CD4-positive, alpha-beta T cell (primary cell): ENCODE data around the gene BAZ1A. TPM values are rescaled to one million over a fixed set of nuclear protein-coding genes. Genes with fewer than 3 reads are reported as not detected.
"Not testable (repeated sequence)": the region's sequence is repeated elsewhere in the genome, so short reads cannot be mapped to it uniquely, and the experiment has no call there.

Experiments used
- ATAC-seq: fragments of 200-7000 bp; cut with Tn5 transposase; one replicate; pipeline ENCODE4 v1.10.0; 2022; ENCODE audit warnings: mild to moderate bottlenecking; ENCODE audit not compliant: poor library complexity
- CTCF ChIA-PET: fragments of 350-600 bp; sonication (Branson Sonifier 250); formaldehyde crosslinking; loops from one replicate; lab custom pipeline; 2021; ENCODE audit warnings: antibody characterized with exemption, inconsistent platforms; lab: Charles Lee
- POLR2A ChIA-PET: fragments of 350-600 bp; sonication (Branson Sonifier 250); formaldehyde crosslinking; loops from one replicate; lab custom pipeline; 2021; ENCODE audit warnings: antibody characterized with exemption, inconsistent platforms; lab: Charles Lee
- DNase-seq, 14 experiments: peaks; one replicate each; pipeline ENCODE4 v3.0.0-alpha.2; 2013 to 2020; ENCODE audit warnings: mixed read lengths in 2 of 14
- H3K27ac ChIP-seq, 2 donors: one replicate each; pipeline versions ENCODE4 v1.5.1 to v1.7.0; 2013; ENCODE audit warnings: low read length in 2 of 2, low read depth in 1 of 2, mild to moderate bottlenecking in 1 of 2
- H3K27me3 ChIP-seq, 2 experiments: 1 replicate in 1 of 2; 2 replicates in 1 of 2; pipeline versions ENCODE4 v1.6.1 to v1.7.0; 2013; ENCODE audit warnings: low read length in 2 of 2, control low read depth in 1 of 2, mild to moderate bottlenecking in 1 of 2, moderate library complexity in 1 of 2; ENCODE audit not compliant: insufficient read depth in 2 of 2, control insufficient read depth in 1 of 2
- H3K36me3 ChIP-seq: one replicate; pipeline ENCODE4 v1.6.1; 2013; ENCODE audit warnings: low read length, control low read depth; ENCODE audit not compliant: insufficient read depth
- H3K4me1 ChIP-seq: one replicate; pipeline ENCODE4 v1.6.1; 2013; ENCODE audit warnings: low read length, control low read depth; ENCODE audit not compliant: insufficient read depth
- H3K4me3 ChIP-seq: one replicate; pipeline ENCODE4 v1.5.1; 2013; ENCODE audit warnings: mild to moderate bottlenecking, low read length, moderate library complexity
- H3K9me3 ChIP-seq, 2 experiments: 1 replicate in 1 of 2; 2 replicates in 1 of 2; pipeline versions ENCODE4 v1.6.1 to v1.7.0; 2013; ENCODE audit warnings: low read length in 2 of 2, mild to moderate bottlenecking in 2 of 2, control low read depth in 1 of 2, moderate library complexity in 1 of 2; ENCODE audit not compliant: control insufficient read depth in 1 of 2, insufficient read depth in 1 of 2
- H3K27ac Mint-ChIP-seq: one replicate; pipeline ENCODE4 v1.8.0; 2020; ENCODE audit warnings: mixed read lengths
- H3K27me3 Mint-ChIP-seq: one replicate; pipeline ENCODE4 v1.8.0; 2021; ENCODE audit warnings: mixed read lengths
- H3K36me3 Mint-ChIP-seq: one replicate; pipeline ENCODE4 v1.8.0; 2021; ENCODE audit warnings: low read depth, mixed read lengths
- H3K4me1 Mint-ChIP-seq: one replicate; pipeline ENCODE4 v1.8.0; 2021; ENCODE audit warnings: low read depth, mixed read lengths
- H3K4me3 Mint-ChIP-seq: one replicate; pipeline ENCODE4 v1.8.0; 2020; ENCODE audit warnings: mild to moderate bottlenecking, mixed read lengths
- H3K9me3 Mint-ChIP-seq: one replicate; pipeline ENCODE4 v1.8.0; 2020; ENCODE audit warnings: mixed read lengths
- intact Hi-C, 2 experiments: fragments of 100-400 bp; cut with DNase I in 1 of 2; cut with micrococcal nuclease in 1 of 2; formaldehyde crosslinking; loops; one replicate each; pipeline versions ENCODE4 v1.15.1 to v1.9.0; 2023 to 2025; cut with DNase I, micrococcal nuclease
- total RNA-seq, 174 experiments: library from RNA in 2 of 174; stranded (reverse) in 2 of 174; gene quantifications; one replicate each; pipeline ENCODE4 v1.2.3 and lab custom pipeline; 2021 to 2026
- TF ChIP-seq, protein P1 (sequence below): fragments of 200-600 bp; IDR thresholded peaks from one replicate; pipeline ENCODE4 v1.8.0; 2022; ENCODE audit warnings: antibody characterized with exemption, mild to moderate bottlenecking

Gene BAZ1A
- total RNA-seq, 2 experiments from 2014 or later = 46.5 to 52.3 TPM

GRCh38 chr14:34804933-34805332 is 70.2 kb downstream of the BAZ1A start:
- ChIA-PET POLR2A (no interaction called here), CTCF (no interaction called here)
- no peaks in the 10 kb centered on the region for H3K4me1 Mint-ChIP-seq
- no peak overlapping the region for H3K27ac Mint-ChIP-seq
- intact Hi-C loops = no loop called here
- H3K4me1 ChIP-seq = no peaks in the 10 kb centered on the region
- H3K27me3 ChIP-seq = no peaks in the 10 kb centered on the region
- H3K4me3 ChIP-seq = no peak overlapping the region
- TF ChIP-seq, protein P1, sequence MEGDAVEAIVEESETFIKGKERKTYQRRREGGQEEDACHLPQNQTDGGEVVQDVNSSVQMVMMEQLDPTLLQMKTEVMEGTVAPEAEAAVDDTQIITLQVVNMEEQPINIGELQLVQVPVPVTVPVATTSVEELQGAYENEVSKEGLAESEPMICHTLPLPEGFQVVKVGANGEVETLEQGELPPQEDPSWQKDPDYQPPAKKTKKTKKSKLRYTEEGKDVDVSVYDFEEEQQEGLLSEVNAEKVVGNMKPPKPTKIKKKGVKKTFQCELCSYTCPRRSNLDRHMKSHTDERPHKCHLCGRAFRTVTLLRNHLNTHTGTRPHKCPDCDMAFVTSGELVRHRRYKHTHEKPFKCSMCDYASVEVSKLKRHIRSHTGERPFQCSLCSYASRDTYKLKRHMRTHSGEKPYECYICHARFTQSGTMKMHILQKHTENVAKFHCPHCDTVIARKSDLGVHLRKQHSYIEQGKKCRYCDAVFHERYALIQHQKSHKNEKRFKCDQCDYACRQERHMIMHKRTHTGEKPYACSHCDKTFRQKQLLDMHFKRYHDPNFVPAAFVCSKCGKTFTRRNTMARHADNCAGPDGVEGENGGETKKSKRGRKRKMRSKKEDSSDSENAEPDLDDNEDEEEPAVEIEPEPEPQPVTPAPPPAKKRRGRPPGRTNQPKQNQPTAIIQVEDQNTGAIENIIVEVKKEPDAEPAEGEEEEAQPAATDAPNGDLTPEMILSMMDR = no peak
- H3K4me3 Mint-ChIP-seq = no peak overlapping the region
- no peaks in the 10 kb centered on the region for H3K27me3 Mint-ChIP-seq
- peaks cover 66% of the 10 kb centered on the region for H3K36me3 ChIP-seq
- ATAC-seq = no peak
- peaks cover 0 to 7% of the 10 kb centered on the region in 2 experiments for H3K9me3 ChIP-seq
- peaks cover 85% of the 10 kb centered on the region for H3K36me3 Mint-ChIP-seq
- DNase-seq = no peak
- no peak overlapping the region for H3K27ac ChIP-seq
- no peaks in the 10 kb centered on the region for H3K9me3 Mint-ChIP-seq

GRCh38 chr14:34798861-34799260 is 76.3 kb downstream of the BAZ1A start:
- H3K36me3 ChIP-seq = peaks cover 77% of the 10 kb centered on the region
- H3K27ac Mint-ChIP-seq, H3K4me1 Mint-ChIP-seq, CTCF ChIA-PET, H3K27ac ChIP-seq, H3K9me3 Mint-ChIP-seq, H3K4me3 Mint-ChIP-seq, H3K27me3 Mint-ChIP-seq, intact Hi-C loops, H3K9me3 ChIP-seq, ATAC-seq, H3K27me3 ChIP-seq, H3K4me1 ChIP-seq, DNase-seq, POLR2A ChIA-PET, H3K4me3 ChIP-seq: not testable (repeated sequence)
- peaks cover 90% of the 10 kb centered on the region for H3K36me3 Mint-ChIP-seq

GRCh38 chr14:34797747-34798583 is 77.2 kb downstream of the BAZ1A start:
- ATAC-seq = peak; percentile 41
- POLR2A ChIA-PET = no interaction called here
- no peak overlapping the region for H3K27ac ChIP-seq
- H3K36me3 ChIP-seq = peaks cover 78% of the 10 kb centered on the region
- H3K9me3 ChIP-seq = peaks cover 0 to 7% of the 10 kb centered on the region in 2 experiments
- Mint-ChIP-seq H3K27me3 (no peaks in the 10 kb centered on the region), H3K4me1 (no peaks in the 10 kb centered on the region), H3K4me3 (no peak overlapping the region), H3K27ac (no peak overlapping the region), H3K36me3 (peaks cover 84% of the 10 kb centered on the region), H3K9me3 (no peaks in the 10 kb centered on the region)
- intact Hi-C loops = no loop called here
- DNase-seq = peak in 2 of 14 experiments; percentile 13 to 31
- CTCF ChIA-PET = no interaction called here
- H3K4me3 ChIP-seq = no peak overlapping the region
- TF ChIP-seq, protein P1 = no peak
- no peaks in the 10 kb centered on the region for H3K4me1 ChIP-seq
- H3K27me3 ChIP-seq = no peaks in the 10 kb centered on the region
